Measurements from ENCODE around the gene ATP5F1B.
"Not testable (repeated sequence)": the region's sequence is repeated elsewhere in the genome, so short reads cannot be mapped to it uniquely, and the experiment has no call there.

DNA sequence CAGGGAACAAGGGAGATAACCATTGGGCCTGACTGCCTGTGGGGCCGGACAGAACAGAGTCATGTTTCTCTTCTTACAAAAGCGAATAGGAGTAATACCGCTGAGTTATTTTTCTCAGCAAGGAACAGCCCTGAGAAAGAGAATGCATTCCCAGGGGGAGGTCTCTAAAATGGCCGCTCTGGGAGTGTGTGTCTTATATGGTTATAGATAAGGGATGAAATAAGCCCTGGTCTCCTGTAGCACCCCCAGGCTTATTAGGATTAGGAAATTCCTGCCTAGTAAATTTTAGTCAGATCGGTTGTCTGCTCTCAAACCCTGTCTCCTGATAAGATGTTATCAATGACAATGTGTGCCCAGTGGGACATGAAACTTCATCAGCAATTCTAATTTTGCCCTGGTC is 8.0 kb upstream of the ATP5F1B start:
- TF ChIP-seq, protein P1, sequence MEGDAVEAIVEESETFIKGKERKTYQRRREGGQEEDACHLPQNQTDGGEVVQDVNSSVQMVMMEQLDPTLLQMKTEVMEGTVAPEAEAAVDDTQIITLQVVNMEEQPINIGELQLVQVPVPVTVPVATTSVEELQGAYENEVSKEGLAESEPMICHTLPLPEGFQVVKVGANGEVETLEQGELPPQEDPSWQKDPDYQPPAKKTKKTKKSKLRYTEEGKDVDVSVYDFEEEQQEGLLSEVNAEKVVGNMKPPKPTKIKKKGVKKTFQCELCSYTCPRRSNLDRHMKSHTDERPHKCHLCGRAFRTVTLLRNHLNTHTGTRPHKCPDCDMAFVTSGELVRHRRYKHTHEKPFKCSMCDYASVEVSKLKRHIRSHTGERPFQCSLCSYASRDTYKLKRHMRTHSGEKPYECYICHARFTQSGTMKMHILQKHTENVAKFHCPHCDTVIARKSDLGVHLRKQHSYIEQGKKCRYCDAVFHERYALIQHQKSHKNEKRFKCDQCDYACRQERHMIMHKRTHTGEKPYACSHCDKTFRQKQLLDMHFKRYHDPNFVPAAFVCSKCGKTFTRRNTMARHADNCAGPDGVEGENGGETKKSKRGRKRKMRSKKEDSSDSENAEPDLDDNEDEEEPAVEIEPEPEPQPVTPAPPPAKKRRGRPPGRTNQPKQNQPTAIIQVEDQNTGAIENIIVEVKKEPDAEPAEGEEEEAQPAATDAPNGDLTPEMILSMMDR (IDR thresholded peaks at IDR 0.05) = not testable (repeated sequence)
- not testable (repeated sequence) for TF ChIP-seq POLR2A (IDR thresholded peaks at IDR 0.05)

All from lower leg skin (tissue), 3 donors.